Measurements from ENCODE around the gene SNRNP25.
"Not testable (repeated sequence)": the region's sequence is repeated elsewhere in the genome, so short reads cannot be mapped to it uniquely, and the experiment has no call there.

The SNRNP25 gene

DNA sequence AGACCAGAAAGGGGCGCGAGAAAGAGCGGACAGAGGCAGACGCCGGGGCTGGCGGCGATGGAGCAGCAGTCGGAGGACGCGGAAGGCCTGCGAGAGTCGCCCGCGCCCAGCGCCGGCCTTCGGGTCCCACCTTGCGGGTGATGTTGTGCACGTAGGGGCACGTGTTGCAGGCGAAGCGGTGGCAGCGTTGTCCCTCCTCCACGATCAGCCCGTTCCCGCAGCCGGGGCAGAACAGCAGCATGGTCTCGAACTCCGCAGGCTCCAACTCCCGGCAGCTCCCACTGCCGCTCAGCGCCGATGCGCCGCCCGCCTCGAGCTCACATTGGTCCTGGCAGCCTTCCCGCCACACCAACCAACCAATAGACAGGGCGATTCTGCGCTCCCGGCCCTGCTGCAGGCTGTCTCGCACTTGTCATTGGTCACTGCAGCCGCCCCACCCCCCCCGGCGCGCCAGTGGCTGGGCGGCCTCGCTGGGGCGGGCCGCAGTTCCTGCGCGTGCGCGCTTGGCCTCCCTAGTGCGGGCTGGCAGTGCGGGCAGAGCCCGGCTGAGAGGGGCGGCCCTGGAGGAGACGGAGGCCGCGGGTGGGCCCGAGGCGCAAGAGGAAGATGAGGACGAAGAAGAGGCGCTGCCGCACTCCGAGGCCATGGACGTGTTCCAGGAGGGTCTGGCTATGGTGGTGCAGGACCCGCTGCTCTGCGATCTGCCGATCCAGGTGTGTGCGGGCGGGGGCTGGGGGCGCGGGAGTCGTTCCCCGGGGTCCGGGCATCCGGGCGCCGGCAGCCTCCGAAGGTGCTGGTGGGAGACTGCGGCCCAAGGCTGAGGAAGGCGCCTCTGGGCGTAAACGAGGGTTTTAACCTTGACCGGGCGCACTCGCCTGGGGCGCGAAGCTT is at the start of gene SNRNP25, which contains the start of gene POLR3K:
SNRNP25 (plus strand) TSS at position 483 of the 891 bp plus-strand sequence; CDS start at position 672, 189 bp downstream.
POLR3K (minus strand) TSS at position 263 of the 891 bp plus-strand sequence; CDS start at position 241, 22 bp downstream.
- peak; percentile 96 for DNase-seq

DNA sequence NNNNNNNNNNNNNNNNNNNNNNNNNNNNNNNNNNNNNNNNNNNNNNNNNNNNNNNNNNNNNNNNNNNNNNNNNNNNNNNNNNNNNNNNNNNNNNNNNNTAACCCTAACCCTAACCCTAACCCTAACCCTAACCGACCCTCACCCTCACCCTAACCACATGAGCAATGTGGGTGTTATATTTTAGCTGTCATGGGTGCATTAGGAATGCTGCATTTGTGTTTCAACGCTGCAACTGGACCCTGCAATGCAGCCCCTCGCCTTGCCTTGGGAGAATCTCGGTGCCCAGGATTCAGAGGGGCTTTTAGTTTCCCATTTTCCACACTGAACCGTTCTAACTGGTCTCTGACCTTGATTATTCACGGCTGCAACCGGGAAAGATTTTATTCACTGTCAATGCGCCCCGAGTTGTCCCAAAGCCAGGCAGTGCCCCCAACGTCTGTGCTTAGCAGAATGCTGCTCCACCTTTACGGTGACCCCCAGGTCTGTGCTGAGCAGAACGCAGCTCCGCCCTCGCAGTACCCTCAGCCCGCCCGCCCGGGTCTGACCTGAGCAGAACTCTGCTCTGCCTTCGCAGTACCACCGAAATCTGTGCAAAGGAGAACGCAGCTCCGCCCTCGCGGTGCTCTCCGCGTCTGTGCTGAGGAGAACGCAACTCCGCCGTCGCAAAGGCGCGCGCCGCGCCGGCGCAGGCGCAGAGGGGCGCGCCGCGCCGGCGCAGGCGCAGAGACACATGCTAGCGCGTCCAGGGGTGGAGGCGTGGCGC is 43.5 kb upstream of the SNRNP25 start:
- DNase-seq = no peak

- DNase-seq = not testable (repeated sequence)
Observed at GRCh38 chr16:10772-11171, 42.9 kb upstream of the SNRNP25 start.

GRCh38 chr16:17062-17765 is 36.4 kb upstream of the SNRNP25 start:
- not testable (repeated sequence) for DNase-seq

- not testable (repeated sequence) for DNase-seq
Observed at GRCh38 chr16:20886-21285, 32.7 kb upstream of the SNRNP25 start.

GRCh38 chr16:24151-24550 is 29.5 kb upstream of the SNRNP25 start:
- DNase-seq = not testable (repeated sequence)

GRCh38 chr16:25926-26348 is 27.7 kb upstream of the SNRNP25 start:
- not testable (repeated sequence) for DNase-seq

GRCh38 chr16:30627-31026 is 23.0 kb upstream of the SNRNP25 start:
- not testable (repeated sequence) for DNase-seq

- peak; percentile 12 for DNase-seq
Observed at GRCh38 chr16:33154-33876, 20.3 kb upstream of the SNRNP25 start.

- DNase-seq = peak; percentile 34
Observed at GRCh38 chr16:33877-34647, 19.6 kb upstream of the SNRNP25 start.

GRCh38 chr16:34648-34987 is 19.0 kb upstream of the SNRNP25 start:
- DNase-seq = peak; percentile 13

DNA sequence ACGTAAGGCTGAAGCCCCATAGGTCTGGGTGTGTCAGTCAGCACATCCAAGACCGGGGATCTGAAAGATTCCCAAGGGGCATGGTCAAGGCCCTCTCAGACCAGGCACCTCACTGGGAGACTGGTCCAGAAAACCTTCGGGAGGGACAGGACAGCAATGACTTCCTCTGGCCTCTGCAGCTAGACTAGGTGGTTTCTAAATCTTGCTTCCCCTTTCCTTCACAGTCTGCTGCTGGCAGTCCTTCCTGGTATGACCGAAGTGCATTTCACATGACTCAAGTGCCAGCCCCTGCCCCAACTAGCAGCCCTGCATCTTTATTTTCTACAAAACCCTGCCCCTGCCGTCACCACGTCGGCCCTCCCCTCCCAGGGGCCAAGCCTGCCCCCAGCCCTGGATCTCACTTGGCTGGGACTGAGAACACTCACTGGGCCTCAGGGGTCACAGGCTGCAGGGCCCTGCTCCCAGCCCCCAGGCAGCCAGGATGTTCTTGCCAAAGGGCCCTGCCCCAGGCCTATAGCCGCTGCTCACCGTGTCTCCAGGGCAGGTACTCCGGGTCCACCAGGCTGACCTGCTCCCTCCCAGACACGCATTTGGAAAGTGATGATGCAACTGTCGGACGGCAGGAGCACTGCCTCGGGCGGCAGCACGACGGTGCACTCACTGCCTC is 18.5 kb upstream of the SNRNP25 start:
- DNase-seq = peak; percentile 11

GRCh38 chr16:35678-36305 is 17.8 kb upstream of the SNRNP25 start:
- DNase-seq = no peak

GRCh38 chr16:36336-36984 is 17.2 kb upstream of the SNRNP25 start:
- no peak for DNase-seq

DNA sequence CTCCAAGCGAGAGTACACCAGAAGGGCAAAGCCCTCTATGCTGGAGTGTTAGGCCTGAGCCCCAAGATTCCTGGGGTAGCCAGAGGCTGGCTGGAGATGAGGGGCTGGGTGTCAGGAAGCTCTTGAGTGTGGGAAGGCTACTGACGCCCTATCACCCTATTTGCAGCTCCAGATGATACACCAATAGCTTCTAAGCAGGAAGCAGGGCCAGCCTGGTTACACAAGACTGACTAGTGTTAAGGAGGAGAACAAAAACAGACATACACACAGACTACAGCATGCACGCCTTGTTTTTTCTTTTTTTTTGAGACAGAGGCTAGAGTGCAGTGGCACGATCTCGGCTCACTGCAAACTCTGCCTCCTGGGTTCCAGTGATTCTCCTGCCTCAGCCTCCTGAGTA is 16.1 kb upstream of the SNRNP25 start:
- DNase-seq = no peak

GRCh38 chr16:38206-38605 is 15.4 kb upstream of the SNRNP25 start:
- DNase-seq = not testable (repeated sequence)

DNA sequence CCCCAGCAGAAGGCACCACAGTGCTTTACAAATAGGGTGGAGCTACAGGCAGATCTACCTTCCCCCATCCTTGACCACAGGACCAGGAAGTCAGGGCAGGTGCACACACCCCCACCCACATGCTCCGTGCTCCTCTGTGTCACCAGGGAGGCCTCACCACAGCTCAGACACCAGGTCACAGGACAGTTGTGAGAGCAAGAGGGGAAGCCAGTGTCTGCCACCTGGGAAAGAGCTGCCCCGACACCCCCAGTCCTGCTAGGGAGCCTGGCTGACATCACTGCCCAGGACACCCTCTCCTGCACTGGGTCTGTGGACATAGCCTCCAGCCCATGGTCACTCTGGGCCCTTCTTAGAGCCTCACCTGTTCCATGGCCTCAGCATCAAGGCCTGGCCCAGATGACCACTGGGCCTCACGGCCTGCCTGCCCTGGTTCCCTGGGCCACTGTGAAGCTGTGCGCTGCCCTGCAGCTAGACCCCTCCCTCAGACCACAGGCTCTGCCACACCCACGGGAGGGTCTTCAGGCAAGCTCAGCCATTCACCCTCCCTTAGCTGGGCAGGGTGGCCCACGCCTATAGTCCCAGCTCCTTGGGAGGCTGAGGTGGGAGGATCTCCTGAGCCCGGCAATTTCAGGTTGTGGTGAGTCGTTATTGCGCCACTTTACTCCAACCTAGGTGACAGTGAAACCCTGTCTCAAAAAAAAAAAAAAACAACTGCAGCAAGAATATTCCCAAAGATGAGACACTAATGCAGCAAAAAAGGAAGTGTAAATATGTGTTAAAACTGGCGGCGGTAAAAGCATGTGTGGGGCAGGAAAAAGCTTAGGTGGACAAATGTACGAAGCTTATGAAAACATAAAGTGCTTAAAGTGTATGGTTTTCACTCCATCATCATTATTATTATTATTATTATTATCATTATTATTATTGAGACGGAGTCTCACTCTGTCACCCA is 14.4 kb upstream of the SNRNP25 start:
- no peak for DNase-seq

DNA sequence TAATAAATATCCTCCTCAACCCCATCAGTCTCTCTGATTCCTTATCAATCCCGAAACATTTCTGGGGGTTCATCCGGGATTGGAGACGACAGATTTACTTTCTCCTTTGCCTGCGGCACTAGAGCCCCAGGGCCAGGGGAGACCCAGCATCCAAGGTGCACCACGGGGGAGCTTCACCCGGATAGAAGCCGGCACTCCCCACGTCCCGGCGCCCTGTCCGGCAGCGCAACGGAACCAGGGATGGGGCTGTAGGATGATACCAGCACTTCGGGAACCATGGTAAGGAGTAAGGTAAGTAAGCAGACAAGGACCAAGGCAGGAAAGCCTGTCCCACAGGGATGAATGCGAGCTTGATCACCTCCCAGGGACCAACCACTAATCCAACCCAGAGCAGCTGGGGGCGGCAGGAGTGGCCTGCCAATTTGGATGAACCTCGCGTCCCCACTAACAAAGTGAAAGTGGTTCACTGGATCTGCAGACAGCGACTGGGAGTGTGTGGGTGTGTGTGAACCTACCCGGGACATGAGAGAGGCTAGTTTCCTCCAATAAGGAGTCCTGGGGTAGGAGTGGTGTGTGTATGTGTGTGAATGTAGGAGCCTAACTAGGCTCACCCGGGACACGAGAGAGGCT is 12.1 kb upstream of the SNRNP25 start:
- DNase-seq = no peak

Measured in retina (tissue), 1 donor.